Measurements from ENCODE around the gene BPNT1. TPM values are rescaled to one million over a fixed set of nuclear protein-coding genes. Genes with fewer than 3 reads are reported as not detected.

Gene BPNT1
- total and polyA plus RNA-seq, 11 donors = 7.4 to 25.8 (median 18.8) TPM

GRCh38 chr1:220076861-220077762 lies 12.5 kb downstream of the BPNT1 start:
- DNase-seq = no peak
- intact Hi-C loops (cut with DNase I) = no loop called here
- no peak for ATAC-seq
- WGBS, 4 donors = 90 to 95% (median 93%) methylated on average over 4 of the region's 4 CpGs
- H3K27me3 ChIP-seq = no peaks in the 10 kb centered on the region
- H3K9me3 ChIP-seq = no peaks in the 10 kb centered on the region
- TF ChIP-seq POLR2A (IDR thresholded peaks at IDR 0.05) (no peak), CTCF (IDR thresholded peaks at IDR 0.05) (no peak)
- H3K4me3 ChIP-seq = no peak overlapping the region
- H3K4me1 ChIP-seq = no peaks in the 10 kb centered on the region
- H3K36me3 ChIP-seq = peaks cover 0 to 51% (median 19%) of the 10 kb centered on the region in 9 donors
- H3K27ac ChIP-seq = no peak overlapping the region

GRCh38 chr1:220067269-220068204 lies 22.1 kb downstream of the BPNT1 start:
- Histone ChIP-seq H3K4me1 (no peaks in the 10 kb centered on the region), H3K4me3 (no peak overlapping the region), H3K36me3 (peaks cover 0 to 85% (median 71%) of the 10 kb centered on the region in 9 donors), H3K9me3 (no peaks in the 10 kb centered on the region), H3K27ac (no peak overlapping the region), H3K27me3 (no peaks in the 10 kb centered on the region)
- WGBS, 4 donors = 92 to 98% (median 93%) methylated on average over 3 of the region's 3 CpGs
- ATAC-seq = no peak
- TF ChIP-seq POLR2A (IDR thresholded peaks at IDR 0.05) (no peak), CTCF (IDR thresholded peaks at IDR 0.05) (no peak)
- intact Hi-C loops (cut with DNase I) = no loop called here
- DNase-seq = no peak

GRCh38 chr1:220062629-220063028 lies 27.0 kb downstream of the BPNT1 start:
- Histone ChIP-seq H3K4me3 (no peak overlapping the region), H3K9me3 (no peaks in the 10 kb centered on the region), H3K27ac (no peak overlapping the region), H3K27me3 (no peaks in the 10 kb centered on the region), H3K4me1 (no peaks in the 10 kb centered on the region), H3K36me3 (peaks cover 0 to 95% (median 90%) of the 10 kb centered on the region in 9 donors)
- DNase-seq = no peak
- intact Hi-C loops (cut with DNase I) = no loop called here
- WGBS, 4 donors = 96 to 98% (median 98%) methylated on average over 6 of the region's 6 CpGs
- no peak for TF ChIP-seq CTCF (IDR thresholded peaks at IDR 0.05)
- ATAC-seq = no peak

- TF ChIP-seq CTCF (IDR thresholded peaks at IDR 0.05) (no peak), POLR2A (IDR thresholded peaks at IDR 0.05) (no peak)
- Histone ChIP-seq H3K27me3 (no peaks in the 10 kb centered on the region), H3K4me1 (no peaks in the 10 kb centered on the region), H3K4me3 (no peak overlapping the region), H3K27ac (no peak overlapping the region), H3K9me3 (no peaks in the 10 kb centered on the region), H3K36me3 (peaks cover 0 to 91% (median 82%) of the 10 kb centered on the region in 9 donors)
- intact Hi-C loops (cut with DNase I) = no loop called here
- WGBS, 4 donors = 90 to 97% (median 94%) methylated on average over 3 of the region's 3 CpGs
- DNase-seq (no peak), ATAC-seq (no peak)
Measured at GRCh38 chr1:220060876-220061275, 28.7 kb downstream of the BPNT1 start.

Measured in heart left ventricle (tissue), 16 donors.